ENCODE results near the gene LRRTM4.

Gene LRRTM4

DNA sequence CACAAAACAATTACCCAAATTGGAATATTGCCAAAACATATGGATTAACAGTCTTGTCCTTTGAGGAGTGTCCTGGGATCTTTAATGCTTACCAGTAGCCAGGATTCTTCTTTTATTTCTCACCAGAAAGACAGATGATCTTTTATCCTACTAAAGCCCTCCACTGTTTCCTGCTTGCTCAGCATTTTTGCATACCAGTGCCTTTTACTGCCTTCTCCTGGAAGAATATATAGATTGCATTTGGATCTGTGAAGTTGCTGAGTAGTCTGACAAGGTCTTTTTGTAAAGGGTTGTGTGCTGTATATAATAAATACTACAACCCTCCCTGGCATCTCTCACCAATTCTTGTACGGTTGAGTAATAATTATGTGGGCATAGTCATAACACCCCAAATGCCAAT lies 652.2 kb downstream of the LRRTM4 start:
- TF ChIP-seq, protein P1, sequence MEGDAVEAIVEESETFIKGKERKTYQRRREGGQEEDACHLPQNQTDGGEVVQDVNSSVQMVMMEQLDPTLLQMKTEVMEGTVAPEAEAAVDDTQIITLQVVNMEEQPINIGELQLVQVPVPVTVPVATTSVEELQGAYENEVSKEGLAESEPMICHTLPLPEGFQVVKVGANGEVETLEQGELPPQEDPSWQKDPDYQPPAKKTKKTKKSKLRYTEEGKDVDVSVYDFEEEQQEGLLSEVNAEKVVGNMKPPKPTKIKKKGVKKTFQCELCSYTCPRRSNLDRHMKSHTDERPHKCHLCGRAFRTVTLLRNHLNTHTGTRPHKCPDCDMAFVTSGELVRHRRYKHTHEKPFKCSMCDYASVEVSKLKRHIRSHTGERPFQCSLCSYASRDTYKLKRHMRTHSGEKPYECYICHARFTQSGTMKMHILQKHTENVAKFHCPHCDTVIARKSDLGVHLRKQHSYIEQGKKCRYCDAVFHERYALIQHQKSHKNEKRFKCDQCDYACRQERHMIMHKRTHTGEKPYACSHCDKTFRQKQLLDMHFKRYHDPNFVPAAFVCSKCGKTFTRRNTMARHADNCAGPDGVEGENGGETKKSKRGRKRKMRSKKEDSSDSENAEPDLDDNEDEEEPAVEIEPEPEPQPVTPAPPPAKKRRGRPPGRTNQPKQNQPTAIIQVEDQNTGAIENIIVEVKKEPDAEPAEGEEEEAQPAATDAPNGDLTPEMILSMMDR (IDR thresholded peaks at IDR 0.05; ENCODE audit: extremely low read depth, missing control alignments), result no peak

DNA sequence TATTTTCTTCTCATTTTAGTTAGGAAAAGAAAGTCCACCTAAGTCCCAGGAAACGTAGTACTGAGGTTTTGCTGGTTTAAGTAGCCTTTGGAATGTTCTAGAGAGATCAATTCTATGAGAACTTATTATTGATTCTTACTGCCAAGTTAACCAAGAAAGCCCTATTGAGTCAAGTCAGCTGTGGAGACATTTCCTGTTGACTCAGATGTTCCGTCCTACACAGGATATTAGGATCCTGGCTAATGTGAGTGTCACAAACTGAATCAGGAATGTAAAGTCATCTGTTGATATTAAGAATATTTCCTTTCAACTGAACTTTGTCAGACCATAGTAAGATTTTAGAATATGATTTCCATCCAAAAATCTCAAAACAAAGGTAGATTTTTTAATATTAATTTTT lies 654.3 kb downstream of the LRRTM4 start:
- DNase-seq (ENCODE audit: low spot score), result no peak
- TF ChIP-seq, protein P1 (IDR thresholded peaks at IDR 0.05; ENCODE audit: extremely low read depth, missing control alignments), result no peak

More for the DNA sequence above, 652.2 kb downstream of the LRRTM4 start:
- DNase-seq (ENCODE audit: low spot score), result no peak

DNA sequence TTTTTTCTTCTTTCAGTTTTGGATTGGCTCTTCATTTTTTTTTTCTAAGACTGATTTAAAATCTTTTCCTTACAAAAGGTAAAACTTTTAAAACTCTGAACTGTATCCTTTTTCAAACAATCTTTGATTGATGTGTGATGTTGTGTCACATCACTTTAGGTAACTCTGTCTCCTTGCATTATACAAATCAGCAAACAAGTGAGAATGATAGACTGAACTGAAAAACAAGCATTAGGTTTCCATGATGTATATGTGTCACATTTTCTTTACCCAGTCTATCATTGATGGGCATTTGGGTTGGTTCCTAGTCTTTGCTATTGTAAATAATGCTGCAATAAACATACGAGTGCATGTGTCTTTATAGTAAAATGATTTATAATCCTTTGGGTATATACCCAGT lies 655.7 kb downstream of the LRRTM4 start:
- TF ChIP-seq, protein P1 (IDR thresholded peaks at IDR 0.05; ENCODE audit: extremely low read depth, missing control alignments), result no peak
- no peak for DNase-seq (ENCODE audit: low spot score)

DNA sequence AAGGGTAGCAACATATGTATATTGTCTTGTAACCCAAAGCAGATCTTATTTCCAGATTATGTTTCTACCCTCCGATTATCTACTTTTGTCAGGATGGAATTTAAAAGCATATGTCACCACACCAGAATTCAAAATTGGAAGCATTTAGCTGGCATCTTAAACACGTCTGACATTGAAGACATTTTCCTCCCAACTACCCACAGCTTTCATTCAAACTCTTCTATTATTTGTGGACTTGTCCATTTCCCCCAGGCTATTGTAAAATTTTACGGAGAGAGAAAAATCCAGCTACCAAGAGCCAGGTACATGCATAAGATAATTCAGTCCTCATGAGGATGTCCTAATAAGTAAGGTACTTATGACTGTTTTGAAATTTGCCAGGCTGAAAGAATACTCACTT lies 659.3 kb downstream of the LRRTM4 start:
- no peak for DNase-seq (ENCODE audit: low spot score)
- TF ChIP-seq, protein P1 (IDR thresholded peaks at IDR 0.05; ENCODE audit: extremely low read depth, missing control alignments), result no peak

DNA sequence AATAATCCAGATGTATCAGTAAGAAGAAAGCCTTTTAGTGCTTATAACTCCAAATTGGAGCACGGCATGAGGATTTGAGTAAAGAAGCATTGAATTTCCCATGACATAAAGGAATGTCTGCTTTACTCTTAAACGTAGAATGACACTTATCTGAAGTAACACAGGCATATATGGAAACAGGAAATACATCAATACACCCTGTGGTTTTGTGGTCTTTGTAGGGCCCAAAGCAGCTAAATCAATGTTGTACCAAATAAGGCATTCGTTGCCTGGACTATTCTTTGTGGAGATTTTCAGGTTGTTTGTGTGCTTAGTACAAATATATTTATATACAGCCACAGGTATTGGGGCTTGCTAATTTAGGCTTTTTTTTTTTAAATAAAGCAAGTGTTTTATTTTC lies 660.5 kb downstream of the LRRTM4 start:
- DNase-seq (ENCODE audit: low spot score), result no peak

DNA sequence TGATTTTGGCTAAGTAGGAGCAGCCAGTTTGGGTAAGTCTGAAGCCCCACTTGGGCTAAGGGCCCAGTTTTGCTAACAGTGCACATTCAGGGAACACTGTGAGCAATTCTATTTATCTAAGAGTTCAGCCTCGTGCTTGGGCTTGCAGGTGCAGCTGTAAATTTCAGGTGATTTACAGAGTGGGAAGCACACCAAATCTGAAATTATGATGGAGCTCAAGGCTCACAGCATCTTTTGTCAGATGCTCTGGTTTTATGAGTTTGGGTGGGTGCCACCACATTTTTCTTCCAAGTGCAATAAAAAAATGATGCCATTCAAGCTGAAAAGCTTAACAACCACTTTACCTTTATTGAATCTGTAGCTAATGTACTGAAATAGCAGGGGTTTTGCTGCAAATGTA lies 671.2 kb downstream of the LRRTM4 start:
- no peak for DNase-seq (ENCODE audit: low spot score)
- TF ChIP-seq, protein P1 (IDR thresholded peaks at IDR 0.05; ENCODE audit: extremely low read depth, missing control alignments), result no peak

More for the DNA sequence above, 660.5 kb downstream of the LRRTM4 start:
- TF ChIP-seq, protein P1 (IDR thresholded peaks at IDR 0.05; ENCODE audit: extremely low read depth, missing control alignments), result no peak

DNA sequence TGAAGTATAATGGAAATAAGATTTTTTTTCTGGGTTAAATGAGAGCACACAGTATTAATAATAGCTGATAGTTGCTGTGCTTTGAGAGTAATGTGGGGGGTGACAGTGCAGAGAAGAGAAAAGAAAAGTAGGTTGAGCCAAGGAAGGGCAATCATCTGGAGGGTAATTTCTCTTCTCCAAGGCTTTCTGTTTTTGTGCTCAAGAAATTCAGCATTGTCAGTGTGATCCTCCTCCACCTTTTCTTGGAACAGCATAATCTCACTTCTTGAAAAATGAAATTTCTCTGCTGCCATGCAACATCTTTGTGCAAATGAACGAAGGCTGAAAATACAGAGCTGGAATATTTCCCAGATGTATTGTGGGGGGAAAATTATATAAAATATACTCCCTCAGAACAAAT lies 673.1 kb downstream of the LRRTM4 start:
- TF ChIP-seq, protein P1 (IDR thresholded peaks at IDR 0.05; ENCODE audit: extremely low read depth, missing control alignments), result no peak
- no peak for DNase-seq (ENCODE audit: low spot score)
